ENCODE data around the gene MFRP. TPM values are rescaled to one million over a fixed set of nuclear protein-coding genes. Genes with fewer than 3 reads are reported as not detected.

The MFRP gene
- total RNA-seq, 1 experiment from 2014 or later: not detected

Other genes with a start within 250 kb of the MFRP start
- 13.1 and 24.2 TPM in 2 replicates for gene DPAGT1, start 244.9 kb downstream of the MFRP start, total RNA-seq (2014; rRNA removed; shearing (Covaris generic); ENCODE audit: low replicate concordance)
- gene C2CD2L, start 239.4 kb downstream of the MFRP start, total RNA-seq (2014; rRNA removed; shearing (Covaris generic); ENCODE audit: low replicate concordance): 2.5 and 3.2 TPM in 2 replicates
- gene HINFP, start 225.1 kb downstream of the MFRP start, total RNA-seq (2014; rRNA removed; shearing (Covaris generic); ENCODE audit: low replicate concordance): 7.7 and 11.0 TPM in 2 replicates
- not detected in 2 replicates for gene ABCG4, start 197.7 kb downstream of the MFRP start, total RNA-seq (2014; rRNA removed; shearing (Covaris generic); ENCODE audit: low replicate concordance)
- gene NLRX1, start 178.0 kb downstream of the MFRP start, total RNA-seq (2014; rRNA removed; shearing (Covaris generic); ENCODE audit: low replicate concordance): 35.8 and 43.3 TPM in 2 replicates
- gene NHERF4, start 161.2 kb downstream of the MFRP start, total RNA-seq (2014; rRNA removed; shearing (Covaris generic); ENCODE audit: low replicate concordance): 0.61 and 0.95 TPM in 2 replicates
- 3.7 and 6.4 TPM in 2 replicates for gene CBL, start 140.4 kb downstream of the MFRP start, total RNA-seq (2014; rRNA removed; shearing (Covaris generic); ENCODE audit: low replicate concordance)
- gene MCAM, start 29.6 kb downstream of the MFRP start, total RNA-seq (2014; rRNA removed; shearing (Covaris generic); ENCODE audit: low replicate concordance): 0.27 TPM in 1 of 2 replicates, not detected in the other
- 8.0 and 13.4 TPM in 2 replicates for gene RNF26, start 12.2 kb downstream of the MFRP start, total RNA-seq (2014; rRNA removed; shearing (Covaris generic); ENCODE audit: low replicate concordance)
- gene C1QTNF5, start 5.8 kb downstream of the MFRP start, total RNA-seq (2014; rRNA removed; shearing (Covaris generic); ENCODE audit: low replicate concordance): not detected in 2 replicates
- gene USP2, start 35.0 kb upstream of the MFRP start, total RNA-seq (2014; rRNA removed; shearing (Covaris generic); ENCODE audit: low replicate concordance): 3.7 TPM in 1 of 2 replicates, not detected in the other
- 0.10 TPM in 1 of 2 replicates, not detected in the other for gene THY1, start 76.5 kb upstream of the MFRP start, total RNA-seq (2014; rRNA removed; shearing (Covaris generic); ENCODE audit: low replicate concordance)